ENCODE results near the gene HMGXB3.
A peak's percentile ranks its signal among the peaks of the same experiment; 100 is the strongest.

Gene HMGXB3

GRCh38 chr5:150000256-150000989 is at the start of gene HMGXB3, which contains the start of gene TIGD6:
HMGXB3 (plus strand) TSS chr5:150000739; CDS start chr5:150004853, 4,114 bp downstream.
TIGD6 (minus strand) TSS chr5:150000654; CDS start chr5:149996348, 4,306 bp downstream.
- no peak for TF ChIP-seq ZFX (IDR thresholded peaks at IDR 0.05; ENCODE audit: borderline replicate concordance)
- no peak for TF ChIP-seq CTCF (IDR thresholded peaks at IDR 0.05)

GRCh38 chr5:149951138-149951749 is 49.3 kb upstream of the HMGXB3 start:
- no peak overlapping the region for H3K27ac ChIP-seq

More at GRCh38 chr5:150000256-150000989, at the start of gene HMGXB3, which contains the start of gene TIGD6:
- peak within 1 kb of the TSS; percentile 90 for H3K27ac ChIP-seq

GRCh38 chr5:149953436-149954121 is 47.0 kb upstream of the HMGXB3 start:
- no peak for TF ChIP-seq CTCF (IDR thresholded peaks at IDR 0.05)
- TF ChIP-seq ZFX (IDR thresholded peaks at IDR 0.05; ENCODE audit: borderline replicate concordance), result no peak
- H3K27ac ChIP-seq, result no peak overlapping the region

More at GRCh38 chr5:149951138-149951749, 49.3 kb upstream of the HMGXB3 start:
- TF ChIP-seq ZFX (IDR thresholded peaks at IDR 0.05; ENCODE audit: borderline replicate concordance) (no peak), CTCF (IDR thresholded peaks at IDR 0.05) (no peak)

- H3K27ac ChIP-seq, result no peak overlapping the region
- TF ChIP-seq CTCF (IDR thresholded peaks at IDR 0.05) (no peak), ZFX (IDR thresholded peaks at IDR 0.05; ENCODE audit: borderline replicate concordance) (no peak)
These were observed 45.7 kb upstream of the HMGXB3 start for GRCh38 chr5:149954798-149955197.

GRCh38 chr5:149956685-149957084 is 43.9 kb upstream of the HMGXB3 start:
- H3K27ac ChIP-seq, result no peak overlapping the region
- TF ChIP-seq ZFX (IDR thresholded peaks at IDR 0.05; ENCODE audit: borderline replicate concordance), result no peak
- no peak for TF ChIP-seq CTCF (IDR thresholded peaks at IDR 0.05)

- no peak overlapping the region for H3K27ac ChIP-seq
- TF ChIP-seq CTCF (IDR thresholded peaks at IDR 0.05) (no peak), ZFX (IDR thresholded peaks at IDR 0.05; ENCODE audit: borderline replicate concordance) (no peak)
These were observed 42.7 kb upstream of the HMGXB3 start for GRCh38 chr5:149957855-149958254.

All from 22Rv1 (cell line).